HepG2 (cell line): ENCODE measurements around the gene HJURP. TPM values are rescaled to one million over a fixed set of nuclear protein-coding genes. Genes with fewer than 3 reads are reported as not detected.

Experiments
- ATAC-seq: fragments of 200-7000 bp; cut with Tn5 transposase; 3 replicates; pipeline ENCODE4 v1.9.1; 2020; ENCODE audit warnings: mild to moderate bottlenecking, moderate library complexity
- BruUV-seq: library from RNA; stranded (reverse); fragments of 400-500 nt; replicated peaks from 2 replicates; lab custom pipeline; 2021; lab: Mats Ljungman, UMichigan
- CTCF ChIA-PET: fragments of 300-600 bp; formaldehyde crosslinking; extraction: SDS; loops from one replicate; lab custom pipeline; 2021; ENCODE audit warnings: low total read pairs, inconsistent platforms, low intra/inter-chr PET ratio; lab: Yijun Ruan, JAX
- POLR2A ChIA-PET: fragments of 350-600 bp; sonication (Branson Sonifier 250); formaldehyde crosslinking; loops from one replicate; lab custom pipeline; 2020; ENCODE audit warnings: antibody characterized with exemption, inconsistent platforms; lab: Yijun Ruan, JAX
- DNase-seq: peaks from one replicate; pipeline ENCODE4 v3.0.0-alpha.2; 2015; ENCODE audit warnings: low spot score
- FAIRE-seq: peaks from 3 replicates; lab custom pipeline; 2011; peaks lifted over from hg19 to GRCh38; lab: Jason Lieb, UNC
- H2AFZ ChIP-seq: one replicate; pipeline ENCODE4 v1.6.1; 2011; ENCODE audit warnings: low read length, inconsistent platforms
- H3K27ac ChIP-seq: fragments of 300-600 bp; 3 replicates; pipeline ENCODE4 v1.8.0; 2011; ENCODE audit warnings: mixed run types, mild to moderate bottlenecking, mixed read lengths, low read length, inconsistent platforms; ENCODE audit not compliant: insufficient read depth; ENCODE audit errors: extremely low read length
- H3K27me3 ChIP-seq, 2 experiments: fragments of 200-600 bp in 1 of 2; 2 replicates in 1 of 2; 3 replicates in 1 of 2; pipeline versions ENCODE4 v1.6.0 to v1.8.0; 2011; ENCODE audit warnings: low read length in 2 of 2, mild to moderate bottlenecking in 2 of 2, moderate library complexity in 2 of 2, inconsistent platforms in 1 of 2; ENCODE audit not compliant: insufficient read depth in 2 of 2, control insufficient read depth in 1 of 2
- H3K36me3 ChIP-seq, 2 experiments: fragments of 200-600 bp in 1 of 2; replicated peaks in 1 of 2; 2 replicates in 1 of 2; 3 replicates in 1 of 2; pipeline versions ENCODE4 v1.5.1 to v1.8.0; 2011; ENCODE audit warnings: low read length in 2 of 2, inconsistent platforms in 1 of 2; ENCODE audit not compliant: insufficient read depth in 2 of 2, control insufficient read depth in 1 of 2
- H3K4me1 ChIP-seq: 2 replicates; pipeline ENCODE4 v1.5.1; 2012; ENCODE audit warnings: low read length, inconsistent platforms; ENCODE audit not compliant: insufficient read depth
- H3K4me2 ChIP-seq: 2 replicates; pipeline ENCODE4 v1.6.0; 2011; ENCODE audit warnings: low read depth, low read length, inconsistent platforms
- H3K4me3 ChIP-seq, 3 experiments: fragments of 200-600 bp in 1 of 3; sonication (generic), shearing (Covaris generic) in 1 of 3; replicated peaks in 1 of 3; 2 replicates each; pipeline ENCODE4 v1.5.1; 2011 to 2016; ENCODE audit warnings: low read length in 3 of 3, inconsistent platforms in 2 of 3, low read depth in 2 of 3, mild to moderate bottlenecking in 2 of 3, control low read depth in 1 of 3, mixed read lengths in 1 of 3; ENCODE audit not compliant: insufficient read depth in 1 of 3
- H3K79me2 ChIP-seq: one replicate; pipeline ENCODE4 v1.6.1; 2011; ENCODE audit warnings: low read length, inconsistent platforms; ENCODE audit not compliant: insufficient read depth
- H3K9ac ChIP-seq: 2 replicates; pipeline ENCODE4 v1.6.0; 2011; ENCODE audit warnings: mild to moderate bottlenecking, low read depth, low read length, inconsistent platforms; ENCODE audit not compliant: insufficient read depth
- H3K9me3 ChIP-seq: 2 replicates; pipeline ENCODE4 v1.5.1; 2012; ENCODE audit warnings: mild to moderate bottlenecking, low read length
- H4K20me1 ChIP-seq: 2 replicates; pipeline ENCODE4 v1.6.0; 2011; ENCODE audit warnings: inconsistent platforms, mild to moderate bottlenecking, low read length, moderate library complexity; ENCODE audit not compliant: insufficient read depth
- CEBPB ChIP-seq: IDR thresholded peaks from 2 replicates; pipeline ENCODE4 v1.6.1; 2011; ENCODE audit warnings: low read depth, low read length, improper control_type of control experiment, borderline replicate concordance
- NONO ChIP-seq, 2 experiments: fragments of 450-650 bp in 1 of 2; sonication (generic) in 1 of 2; formaldehyde crosslinking in 1 of 2; IDR thresholded peaks in 1 of 2; conservative IDR thresholded peaks in 1 of 2; 2 replicates each; pipeline versions ENCODE4 v1.6.1 to v1.8.0; 2017 to 2022; ENCODE audit warnings: mild to moderate bottlenecking in 1 of 2, missing genetic modification reagents in 1 of 2, moderate library complexity in 1 of 2
- PRMT3 ChIP-seq: sonication (generic); formaldehyde crosslinking; IDR thresholded peaks from 2 replicates; pipeline ENCODE4 v1.8.1; 2022; ENCODE audit warnings: low read depth, mild to moderate bottlenecking, moderate library complexity, missing genetic modification reagents, borderline replicate concordance
- PRPF4 ChIP-seq: fragments of 200-400 bp; formaldehyde crosslinking; IDR thresholded peaks from 2 replicates; pipeline ENCODE4 v1.6.1; 2016; ENCODE audit warnings: low read length, low read depth; ENCODE audit not compliant: poor library complexity, severe bottlenecking
- ZFP62 ChIP-seq: sonication (generic); formaldehyde crosslinking; IDR thresholded peaks from 2 replicates; pipeline ENCODE4 v1.4.0; 2020; ENCODE audit warnings: missing genetic modification reagents
- ZNF430 ChIP-seq: sonication (generic); formaldehyde crosslinking; IDR thresholded peaks from 2 replicates; pipeline ENCODE4 v1.9.0; 2021; ENCODE audit warnings: mild to moderate bottlenecking, missing genetic modification reagents
- ZNF546 ChIP-seq: sonication (generic); formaldehyde crosslinking; conservative IDR thresholded peaks from 2 replicates; pipeline ENCODE4 v1.8.1; 2023; ENCODE audit warnings: mild to moderate bottlenecking, missing genetic modification reagents
- ZNF605 ChIP-seq: sonication (generic); formaldehyde crosslinking; IDR thresholded peaks from 2 replicates; pipeline ENCODE4 v1.8.0; 2022; ENCODE audit warnings: mild to moderate bottlenecking, missing genetic modification reagents
- WGBS: methylation state at CpG from one replicate; pipeline ENCODE4 v1.1.6; 2017; ENCODE audit warnings: low lambda C conversion rate; 5-methylcytosine and 5-hydroxymethylcytosine counted together
- in situ Hi-C: cut with HindIII; loops from 2 replicates; pipeline ENCODE4 v1.10.0; 2017; ENCODE audit warnings: low pct_unique_long_range_greater_than_20kb; ENCODE audit not compliant: extremely low pct_ligation_motif_present
- intact Hi-C: fragments of 100-400 bp; cut with micrococcal nuclease; formaldehyde crosslinking; loops from one replicate; pipeline ENCODE4 v1.10.0; 2022; ENCODE audit not compliant: unreplicated experiment
- polyA plus RNA-seq, 8 experiments: library from polyadenylated mRNA; depleted of rRNA in 3 of 8; stranded (reverse) in 7 of 8; unstranded in 1 of 8; fragments of >200 nt; fragmentation: Illumina TruSeq in 4 of 8; extraction: Trizol in 4 of 8; gene quantifications; 2 replicates each; pipeline versions ENCODE4 v1.2.1 to v1.2.3, GENCODE V29; 2011 to 2016; ENCODE audit warnings: low read depth in 4 of 8, missing spikeins in 1 of 8, mixed read lengths in 1 of 8; ENCODE audit not compliant: insufficient read depth in 1 of 8
- total RNA-seq, 5 experiments: library from RNA; depleted of rRNA; stranded (reverse); fragments of >200 nt; fragmentation: Illumina TruSeq; extraction: Trizol; gene quantifications; 2 replicates each; pipeline ENCODE4 v1.2.3, GENCODE V29; 2016; ENCODE audit warnings: low read depth in 1 of 5
- TF ChIP-seq, protein P1 (sequence below): sonication (generic); formaldehyde crosslinking; IDR thresholded peaks from one replicate; pipeline ENCODE4 v1.5.1; 2020; ENCODE audit warnings: mild to moderate bottlenecking, missing genetic modification reagents; ENCODE audit errors: not compliant biosample characterization
- TF ChIP-seq, protein P2 (sequence below), 2 experiments: sonication (generic) in 1 of 2; formaldehyde crosslinking in 1 of 2; IDR thresholded peaks; 2 replicates each; pipeline versions ENCODE4 v1.4.0 to v1.6.1; 2018 to 2020; ENCODE audit warnings: missing genetic modification reagents in 2 of 2, borderline replicate concordance in 1 of 2, low read depth in 1 of 2, mild to moderate bottlenecking in 1 of 2, missing biosample characterization in 1 of 2

HJURP gene
- total and polyA plus RNA-seq, 2 of the 13 experiments (the other 11 are each of a cell fraction or from before 2014, with no cell fraction given): 36.3 to 43.9 TPM

- in situ Hi-C loops (no loop called here), intact Hi-C loops (no loop called here)
- H3K9me3 ChIP-seq: no peaks in the 10 kb centered on the region
- no peaks in the 10 kb centered on the region for H3K79me2 ChIP-seq
- ChIA-PET POLR2A (no interaction called here), CTCF (no interaction called here)
- no peaks in the 10 kb centered on the region for H4K20me1 ChIP-seq
- H3K4me1 ChIP-seq: peaks cover 8% of the 10 kb centered on the region
- H3K27me3 ChIP-seq: peaks cover 8 to 27% of the 10 kb centered on the region in 2 experiments
- ATAC-seq: peak; percentile 13; the same call in 1 of the 3 replicates
- no peak for FAIRE-seq
- H3K4me3 ChIP-seq: no peak overlapping the region
- no peak overlapping the region for H3K27ac ChIP-seq
- H3K4me2 ChIP-seq: no peak overlapping the region
- no peak for DNase-seq
- no peak overlapping the region for H2AFZ ChIP-seq
- H3K36me3 ChIP-seq: no peaks in the 10 kb centered on the region
- H3K9ac ChIP-seq: no peak overlapping the region
- WGBS: 65% methylated on average over 20 of the region's 25 CpGs
- BruUV-seq: no TSS peak
- TF ChIP-seq ZNF430 (CRISPR knock-in tag) (no peak), ZNF546 (CRISPR knock-in tag) (no peak), ZFP62 (CRISPR knock-in tag) (no peak), CEBPB (peak; percentile 40; the same call in 1 of the 2 replicates), PRPF4 (no peak), NONO (IDR thresholded peaks at IDR 0.05) (no peak), NONO (CRISPR knock-in tag; conservative IDR thresholded peaks at IDR 0.05) (no peak), PRMT3 (CRISPR knock-in tag) (no peak), ZNF605 (CRISPR knock-in tag) (no peak)
- TF ChIP-seq, protein P1, sequence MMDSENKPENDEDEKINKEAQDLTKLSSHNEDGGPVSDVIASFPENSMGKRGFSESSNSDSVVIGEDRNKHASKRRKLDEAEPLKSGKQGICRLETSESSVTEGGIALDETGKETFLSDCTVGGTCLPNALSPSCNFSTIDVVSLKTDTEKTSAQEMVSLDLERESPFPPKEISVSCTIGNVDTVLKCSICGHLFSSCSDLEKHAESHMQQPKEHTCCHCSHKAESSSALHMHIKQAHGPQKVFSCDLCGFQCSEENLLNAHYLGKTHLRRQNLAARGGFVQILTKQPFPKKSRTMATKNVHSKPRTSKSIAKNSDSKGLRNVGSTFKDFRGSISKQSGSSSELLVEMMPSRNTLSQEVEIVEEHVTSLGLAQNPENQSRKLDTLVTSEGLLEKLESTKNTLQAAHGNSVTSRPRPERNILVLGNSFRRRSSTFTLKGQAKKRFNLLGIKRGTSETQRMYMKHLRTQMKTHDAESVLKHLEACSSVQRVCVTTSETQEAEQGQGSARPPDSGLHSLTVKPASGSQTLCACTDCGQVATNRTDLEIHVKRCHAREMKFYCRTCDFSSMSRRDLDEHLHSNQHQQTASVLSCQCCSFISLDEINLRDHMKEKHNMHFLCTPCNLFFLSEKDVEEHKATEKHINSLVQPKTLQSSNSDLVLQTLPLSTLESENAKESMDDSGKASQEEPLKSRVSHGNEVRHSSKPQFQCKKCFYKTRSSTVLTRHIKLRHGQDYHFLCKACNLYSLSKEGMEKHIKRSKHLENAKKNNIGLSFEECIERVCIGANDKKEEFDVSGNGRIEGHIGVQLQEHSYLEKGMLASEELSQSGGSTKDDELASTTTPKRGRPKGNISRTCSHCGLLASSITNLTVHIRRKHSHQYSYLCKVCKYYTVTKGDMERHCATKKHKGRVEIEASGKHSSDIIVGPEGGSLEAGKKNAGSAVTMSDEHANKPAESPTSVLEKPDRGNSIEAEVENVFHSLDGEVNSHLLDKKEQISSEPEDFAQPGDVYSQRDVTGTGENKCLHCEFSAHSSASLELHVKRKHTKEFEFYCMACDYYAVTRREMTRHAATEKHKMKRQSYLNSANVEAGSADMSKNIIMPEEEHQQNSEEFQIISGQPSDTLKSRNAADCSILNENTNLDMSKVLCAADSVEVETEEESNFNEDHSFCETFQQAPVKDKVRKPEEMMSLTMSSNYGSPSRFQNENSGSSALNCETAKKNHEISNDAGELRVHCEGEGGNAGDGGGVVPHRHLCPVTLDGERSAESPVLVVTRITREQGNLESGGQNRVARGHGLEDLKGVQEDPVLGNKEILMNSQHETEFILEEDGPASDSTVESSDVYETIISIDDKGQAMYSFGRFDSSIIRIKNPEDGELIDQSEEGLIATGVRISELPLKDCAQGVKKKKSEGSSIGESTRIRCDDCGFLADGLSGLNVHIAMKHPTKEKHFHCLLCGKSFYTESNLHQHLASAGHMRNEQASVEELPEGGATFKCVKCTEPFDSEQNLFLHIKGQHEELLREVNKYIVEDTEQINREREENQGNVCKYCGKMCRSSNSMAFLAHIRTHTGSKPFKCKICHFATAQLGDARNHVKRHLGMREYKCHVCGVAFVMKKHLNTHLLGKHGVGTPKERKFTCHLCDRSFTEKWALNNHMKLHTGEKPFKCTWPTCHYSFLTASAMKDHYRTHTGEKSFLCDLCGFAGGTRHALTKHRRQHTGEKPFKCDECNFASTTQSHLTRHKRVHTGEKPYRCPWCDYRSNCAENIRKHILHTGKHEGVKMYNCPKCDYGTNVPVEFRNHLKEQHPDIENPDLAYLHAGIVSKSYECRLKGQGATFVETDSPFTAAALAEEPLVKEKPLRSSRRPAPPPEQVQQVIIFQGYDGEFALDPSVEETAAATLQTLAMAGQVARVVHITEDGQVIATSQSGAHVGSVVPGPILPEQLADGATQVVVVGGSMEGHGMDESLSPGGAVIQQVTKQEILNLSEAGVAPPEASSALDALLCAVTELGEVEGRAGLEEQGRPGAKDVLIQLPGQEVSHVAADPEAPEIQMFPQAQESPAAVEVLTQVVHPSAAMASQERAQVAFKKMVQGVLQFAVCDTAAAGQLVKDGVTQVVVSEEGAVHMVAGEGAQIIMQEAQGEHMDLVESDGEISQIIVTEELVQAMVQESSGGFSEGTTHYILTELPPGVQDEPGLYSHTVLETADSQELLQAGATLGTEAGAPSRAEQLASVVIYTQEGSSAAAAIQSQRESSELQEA (CRISPR knock-in tag): peak; percentile 74
- TF ChIP-seq, protein P2, sequence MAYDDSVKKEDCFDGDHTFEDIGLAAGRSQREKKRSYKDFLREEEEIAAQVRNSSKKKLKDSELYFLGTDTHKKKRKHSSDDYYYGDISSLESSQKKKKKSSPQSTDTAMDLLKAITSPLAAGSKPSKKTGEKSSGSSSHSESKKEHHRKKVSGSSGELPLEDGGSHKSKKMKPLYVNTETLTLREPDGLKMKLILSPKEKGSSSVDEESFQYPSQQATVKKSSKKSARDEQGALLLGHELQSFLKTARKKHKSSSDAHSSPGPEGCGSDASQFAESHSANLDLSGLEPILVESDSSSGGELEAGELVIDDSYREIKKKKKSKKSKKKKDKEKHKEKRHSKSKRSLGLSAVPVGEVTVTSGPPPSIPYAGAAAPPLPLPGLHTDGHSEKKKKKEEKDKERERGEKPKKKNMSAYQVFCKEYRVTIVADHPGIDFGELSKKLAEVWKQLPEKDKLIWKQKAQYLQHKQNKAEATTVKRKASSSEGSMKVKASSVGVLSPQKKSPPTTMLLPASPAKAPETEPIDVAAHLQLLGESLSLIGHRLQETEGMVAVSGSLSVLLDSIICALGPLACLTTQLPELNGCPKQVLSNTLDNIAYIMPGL (CRISPR knock-in tag; IDR thresholded peaks at IDR 0.05; ENCODE audit: borderline replicate concordance in 1 of 2, low read depth in 1 of 2): no peak
Observed at GRCh38 chr2:233822781-233823730, 31.3 kb downstream of the HJURP start.
